H1 (cell line): ENCODE data around the gene SCARB1. TPM values are rescaled to one million over a fixed set of nuclear protein-coding genes. Genes with fewer than 3 reads are reported as not detected.

Experiments used
- CTCF ChIA-PET: fragments of 300-600 bp; sonication (Branson Sonifier 250); formaldehyde crosslinking; loops from one replicate; lab custom pipeline; 2021; ENCODE audit not compliant: partially characterized antibody; lab: Charles Lee
- POLR2A ChIA-PET: fragments of 300-600 bp; sonication (Branson Sonifier 250); formaldehyde crosslinking; loops from one replicate; lab custom pipeline; 2021; ENCODE audit warnings: inconsistent platforms; ENCODE audit not compliant: partially characterized antibody; lab: Charles Lee
- DNase-seq, 2 experiments: peaks; one replicate each; pipeline versions ENCODE4 v3.0.0 to v3.0.0-alpha.2; 2010 to 2022; ENCODE audit warnings: low spot score in 2 of 2, low read depth in 1 of 2, mixed read lengths in 1 of 2
- FAIRE-seq: peaks from 2 replicates; lab custom pipeline; 2011; peaks lifted over from hg19 to GRCh38; lab: Jason Lieb, UNC
- H2AFZ ChIP-seq: 2 replicates; pipeline ENCODE4 v1.8.1; 2012; ENCODE audit warnings: low read length, inconsistent platforms
- H2AK5ac ChIP-seq: 2 replicates; pipeline ENCODE4 v1.6.1; 2013; ENCODE audit warnings: low read depth, low read length
- H2BK120ac ChIP-seq: replicated peaks from 2 replicates; pipeline ENCODE3; 2013; ENCODE audit warnings: low read depth, low read length, inconsistent platforms
- H2BK12ac ChIP-seq: 2 replicates; pipeline ENCODE4 v1.6.1; 2013; ENCODE audit warnings: low read depth, low read length
- H2BK15ac ChIP-seq: 2 replicates; pipeline ENCODE4 v1.6.1; 2013; ENCODE audit warnings: low read length
- H2BK20ac ChIP-seq: 2 replicates; pipeline ENCODE4 v1.6.1; 2013; ENCODE audit warnings: low read length
- H2BK5ac ChIP-seq: 2 replicates; pipeline ENCODE4 v1.6.1; 2013; ENCODE audit warnings: low read depth, low read length
- H3K14ac ChIP-seq: 2 replicates; pipeline ENCODE4 v1.6.1; 2013; ENCODE audit warnings: inconsistent platforms; ENCODE audit not compliant: insufficient read length
- H3K18ac ChIP-seq: 2 replicates; pipeline ENCODE4 v1.6.1; 2013; ENCODE audit warnings: low read length; ENCODE audit errors: extremely low read depth
- H3K23ac ChIP-seq: 2 replicates; pipeline ENCODE4 v1.6.1; 2013; ENCODE audit warnings: inconsistent platforms; ENCODE audit not compliant: insufficient read length
- H3K23me2 ChIP-seq: 2 replicates; pipeline ENCODE4 v1.6.1; 2013; ENCODE audit warnings: low read depth, low read length
- H3K27ac ChIP-seq: 2 replicates; pipeline ENCODE4 v1.6.1; 2011; ENCODE audit warnings: low read depth, low read length, inconsistent platforms
- H3K27me3 ChIP-seq, 4 experiments: replicated peaks in 1 of 4; 1 replicate in 1 of 4; 2 replicates in 3 of 4; pipeline versions ENCODE4 v1.6.1 to v1.8.1; 2011 to 2013; ENCODE audit warnings: low read length in 3 of 4, mild to moderate bottlenecking in 3 of 4, inconsistent platforms in 2 of 4, mixed read lengths in 2 of 4, moderate library complexity in 1 of 4; ENCODE audit not compliant: control insufficient read depth in 3 of 4, insufficient read depth in 3 of 4; ENCODE audit errors: extremely low read depth in 1 of 4
- H3K36me3 ChIP-seq, 4 experiments: 2 replicates each; pipeline versions ENCODE4 v1.6.1 to v1.8.1; 2011 to 2013; ENCODE audit warnings: mild to moderate bottlenecking in 4 of 4, low read length in 3 of 4, moderate library complexity in 2 of 4, control low read depth in 1 of 4, inconsistent platforms in 1 of 4; ENCODE audit not compliant: insufficient read depth in 4 of 4, control insufficient read depth in 2 of 4
- H3K4ac ChIP-seq: replicated peaks from 2 replicates; pipeline ENCODE3; 2013; ENCODE audit warnings: low read length, low read depth, mixed read lengths, inconsistent platforms; ENCODE audit not compliant: insufficient read length
- H3K4me1 ChIP-seq, 4 experiments: replicated peaks in 1 of 4; 1 replicate in 1 of 4; 2 replicates in 3 of 4; pipeline versions ENCODE4 v1.6.1 to v1.8.1; 2011 to 2013; ENCODE audit warnings: low read length in 3 of 4, inconsistent platforms in 2 of 4, mixed read lengths in 1 of 4; ENCODE audit not compliant: insufficient read depth in 4 of 4, control insufficient read depth in 3 of 4
- H3K4me2 ChIP-seq, 2 experiments: 2 replicates each; pipeline versions ENCODE4 v1.6.1 to v1.8.1; 2011 to 2013; ENCODE audit warnings: low read depth in 2 of 2, low read length in 2 of 2, control low read depth in 1 of 2, inconsistent platforms in 1 of 2, mild to moderate bottlenecking in 1 of 2; ENCODE audit not compliant: insufficient read depth in 1 of 2
- H3K4me3 ChIP-seq, 4 experiments: fragments of 200-600, 300-600 bp in 1 of 4; sonication (generic), shearing (Covaris generic), sonication (Bioruptor Twin) in 1 of 4; 2 replicates each; pipeline versions ENCODE4 v1.5.1 to v1.8.1; 2011 to 2016; ENCODE audit warnings: low read length in 4 of 4, low read depth in 3 of 4, control low read depth in 2 of 4, inconsistent platforms in 2 of 4, mild to moderate bottlenecking in 2 of 4, mixed read lengths in 1 of 4, moderate library complexity in 1 of 4; ENCODE audit not compliant: insufficient read depth in 2 of 4; ENCODE audit errors: extremely low read depth in 1 of 4
- H3K56ac ChIP-seq: replicated peaks from 2 replicates; pipeline ENCODE3; 2013; ENCODE audit warnings: low read depth, mild to moderate bottlenecking, mixed read lengths, low read length, inconsistent platforms; ENCODE audit not compliant: insufficient read length
- H3K79me1 ChIP-seq: 2 replicates; pipeline ENCODE4 v1.6.1; 2013; ENCODE audit warnings: low read depth, low read length, control low read depth
- H3K79me2 ChIP-seq, 2 experiments: 2 replicates each; pipeline versions ENCODE4 v1.6.1 to v1.8.1; 2012 to 2013; ENCODE audit warnings: low read length in 2 of 2, mild to moderate bottlenecking in 2 of 2, inconsistent platforms in 1 of 2; ENCODE audit not compliant: insufficient read depth in 2 of 2, control insufficient read depth in 1 of 2
- H3K9ac ChIP-seq, 4 experiments: replicated peaks in 1 of 4; 1 replicate in 1 of 4; 2 replicates in 3 of 4; pipeline versions ENCODE4 v1.6.1 to v1.8.1; 2011 to 2013; ENCODE audit warnings: low read depth in 3 of 4, low read length in 3 of 4, control low read depth in 2 of 4, mild to moderate bottlenecking in 2 of 4, moderate library complexity in 2 of 4, inconsistent platforms in 1 of 4; ENCODE audit errors: extremely low read depth in 1 of 4
- H3K9me3 ChIP-seq, 2 experiments: 2 replicates each; pipeline versions ENCODE4 v1.6.1 to v1.8.1; 2012 to 2013; ENCODE audit warnings: mild to moderate bottlenecking in 2 of 2, moderate library complexity in 2 of 2, control low read depth in 1 of 2, inconsistent platforms in 1 of 2, low read depth in 1 of 2, low read length in 1 of 2, mixed read lengths in 1 of 2; ENCODE audit not compliant: insufficient read depth in 2 of 2
- H4K20me1 ChIP-seq, 2 experiments: replicated peaks in 1 of 2; 2 replicates each; pipeline versions ENCODE3 to v1.8.1; 2011 to 2013; ENCODE audit warnings: inconsistent platforms in 2 of 2, low read length in 2 of 2, mild to moderate bottlenecking in 1 of 2; ENCODE audit not compliant: insufficient read depth in 2 of 2, control insufficient read depth in 1 of 2
- H4K5ac ChIP-seq: 2 replicates; pipeline ENCODE4 v1.6.1; 2013; ENCODE audit warnings: low read length, low read depth, mixed read lengths, inconsistent platforms; ENCODE audit not compliant: insufficient read length
- H4K8ac ChIP-seq: 2 replicates; pipeline ENCODE4 v1.8.0; 2013; ENCODE audit warnings: mild to moderate bottlenecking, moderate library complexity, low read length, inconsistent platforms; ENCODE audit not compliant: insufficient read depth; ENCODE audit errors: extremely low read depth
- H4K91ac ChIP-seq: replicated peaks from 2 replicates; pipeline ENCODE3; 2013; ENCODE audit warnings: low read length, mixed read lengths, inconsistent platforms; ENCODE audit not compliant: insufficient read length
- BRCA1 ChIP-seq: IDR thresholded peaks from 2 replicates; pipeline ENCODE4 v1.6.1; 2012; ENCODE audit warnings: low read depth, low read length, improper control_type of control experiment
- CTCF ChIP-seq, 3 experiments: IDR thresholded peaks; 1 replicate in 2 of 3; 2 replicates in 1 of 3; pipeline versions ENCODE4 v1.5.1 to v1.6.1; 2011; ENCODE audit warnings: low read length in 3 of 3, mild to moderate bottlenecking in 3 of 3, inconsistent platforms in 2 of 3, low read depth in 1 of 3, moderate library complexity in 1 of 3; ENCODE audit not compliant: insufficient read depth in 1 of 3; ENCODE audit errors: control extremely low read depth in 1 of 3
- GABPA ChIP-seq: IDR thresholded peaks from 2 replicates; pipeline ENCODE4 v1.6.1; 2011; ENCODE audit warnings: mild to moderate bottlenecking, low read length, moderate library complexity, borderline replicate concordance; ENCODE audit not compliant: insufficient read depth
- HDAC2 ChIP-seq, 2 experiments: fragments of 300-600 bp in 1 of 2; sonication (generic) in 1 of 2; IDR thresholded peaks; 2 replicates each; pipeline ENCODE4 v1.6.1; 2011 to 2012; ENCODE audit warnings: low read depth in 2 of 2, low read length in 2 of 2, mild to moderate bottlenecking in 2 of 2, moderate library complexity in 2 of 2, borderline replicate concordance in 1 of 2, inconsistent platforms in 1 of 2
- JUN ChIP-seq: IDR thresholded peaks from 2 replicates; pipeline ENCODE4 v1.6.1; 2011; ENCODE audit warnings: low read depth, mild to moderate bottlenecking, improper control_type of control experiment, low read length
- KDM5A ChIP-seq: fragments of 200-600 bp; IDR thresholded peaks from 2 replicates; pipeline ENCODE4 v1.7.1; 2012; ENCODE audit warnings: mild to moderate bottlenecking, low read length, inconsistent platforms, mixed read lengths
- MAFK ChIP-seq: IDR thresholded peaks from 2 replicates; pipeline ENCODE4 v1.6.1; 2012; ENCODE audit warnings: low read depth, mild to moderate bottlenecking, improper control_type of control experiment, low read length
- POLR2AphosphoS5 ChIP-seq: IDR thresholded peaks from 2 replicates; pipeline ENCODE4 v1.6.1; 2011; ENCODE audit warnings: low read depth, low read length
- POU5F1 ChIP-seq: IDR thresholded peaks from 2 replicates; pipeline ENCODE4 v1.6.1; 2011; ENCODE audit warnings: low read depth, mild to moderate bottlenecking, low read length, moderate library complexity
- YY1 ChIP-seq: IDR thresholded peaks from 2 replicates; pipeline ENCODE4 v1.6.1; 2011; ENCODE audit warnings: low read depth, mild to moderate bottlenecking, low read length
- WGBS, 2 experiments: shearing (Covaris generic) in 1 of 2; methylation state at CpG; one replicate each; pipeline versions ENCODE4 v1.1.6 to v1.1.7; 2013 to 2015; ENCODE audit warnings: low lambda C conversion rate in 2 of 2, mixed read lengths in 2 of 2, inconsistent platforms in 1 of 2, low coverage in 1 of 2, missing lambda C conversion rate in 1 of 2; ENCODE audit not compliant: insufficient replicate concordance in 2 of 2, insufficient coverage in 1 of 2, insufficient read length in 1 of 2; ENCODE audit errors: extremely low coverage in 1 of 2, missing lambda C conversion rate in 1 of 2; 5-methylcytosine and 5-hydroxymethylcytosine counted together
- polyA plus RNA-seq, 7 experiments: library from polyadenylated mRNA; depleted of rRNA in 3 of 7; stranded (reverse) in 5 of 7; unstranded in 2 of 7; fragments of >200 nt in 5 of 7; fragments of 200-250 nt in 2 of 7; gene quantifications; 1 replicate in 5 of 7; 2 replicates in 1 of 7; 4 replicates in 1 of 7; pipeline versions ENCODE4 v1.2.1 to v1.2.3, GENCODE V29; 2011 to 2013; ENCODE audit warnings: missing spikeins in 2 of 7, mixed read lengths in 2 of 7
- total RNA-seq: library from RNA; stranded (reverse); fragmentation: NEBNext Ultra II Directional; extraction: Animal tissue kit (Norgen Biotek cat#: 25700); gene quantifications from 2 replicates; pipeline ENCODE4 v1.2.1, GENCODE V29; 2021

SCARB1 gene
- total and polyA plus RNA-seq, 2 of the 8 experiments (the other 6 are each of a cell fraction or from before 2014, with no cell fraction given) = 45.3 to 57.1 TPM

- Histone ChIP-seq H4K5ac (no peak overlapping the region), H3K4me1 (no peaks in the 10 kb centered on the region), H3K9ac (no peak overlapping the region), H2BK20ac (no peak overlapping the region), H3K27me3 (no peaks in the 10 kb centered on the region), H3K14ac (no peak overlapping the region), H3K56ac (no peak overlapping the region), H3K18ac (no peak overlapping the region), H4K20me1 (peaks cover 0 to 2% of the 10 kb centered on the region in 2 experiments), H2BK120ac (no peak overlapping the region), H2AFZ (no peak overlapping the region), H3K79me1 (no peaks in the 10 kb centered on the region), H2BK15ac (no peak overlapping the region), H3K23me2 (peaks cover 3% of the 10 kb centered on the region; the same call in 1 of the 2 replicates), H3K79me2 (no peaks in the 10 kb centered on the region), H3K4me2 (no peak overlapping the region), H3K23ac (no peak overlapping the region), H2BK5ac (no peak overlapping the region), H3K27ac (no peak overlapping the region)
- POLR2A ChIA-PET = no interaction called here
- no peak for FAIRE-seq
- no peak for DNase-seq
- no peak for TF ChIP-seq POLR2AphosphoS5
- TF ChIP-seq MAFK = no peak
- TF ChIP-seq GABPA = no peak
- TF ChIP-seq JUN = no peak
- TF ChIP-seq BRCA1 = no peak
- no peak for TF ChIP-seq HDAC2 (IDR thresholded peaks at IDR 0.05; ENCODE audit: borderline replicate concordance in 1 of 2, low read depth in 2 of 2, low read length in 2 of 2)
- no peak for TF ChIP-seq CTCF (IDR thresholded peaks at IDR 0.05; ENCODE audit: control extremely low read depth in 1 of 3, insufficient read depth in 1 of 3, low read depth in 1 of 3, low read length in 3 of 3)
- no peak for TF ChIP-seq POU5F1
- TF ChIP-seq KDM5A = no peak
- no peak for TF ChIP-seq YY1
- TF ChIP-seq, all 59 proteins: peak for 0
- Histone ChIP-seq H3K36me3 (no peaks in the 10 kb centered on the region), H2AK5ac (no peak overlapping the region), H3K4ac (no peak overlapping the region), H4K91ac (no peak overlapping the region), H3K9me3 (no peaks in the 10 kb centered on the region), H2BK12ac (no peak overlapping the region), H3K4me3 (no peak overlapping the region), H4K8ac (no peak overlapping the region)
- 93% methylated on average over 2 of the region's 2 CpGs; no CpG with 5 or more reads in 1 of the 2 experiments for WGBS, 2 experiments
- CTCF ChIA-PET = no interaction called here
Observed at GRCh38 chr12:124875803-124876132, 12.1 kb upstream of the SCARB1 start.
